HG03342 (cell line): Measurements from ENCODE around the gene HDHD5.
"Not testable (repeated sequence)": the region's sequence is repeated elsewhere in the genome, so short reads cannot be mapped to it uniquely, and the experiment has no call there.

Source experiments
- ATAC-seq: cut with Tn5 transposase; IDR thresholded peaks from one replicate; pipeline ENCODE4 v1.9.1; 2021; ENCODE audit warnings: mild to moderate bottlenecking, moderate library complexity; ENCODE audit not compliant: unreplicated experiment

Gene HDHD5

DNA sequence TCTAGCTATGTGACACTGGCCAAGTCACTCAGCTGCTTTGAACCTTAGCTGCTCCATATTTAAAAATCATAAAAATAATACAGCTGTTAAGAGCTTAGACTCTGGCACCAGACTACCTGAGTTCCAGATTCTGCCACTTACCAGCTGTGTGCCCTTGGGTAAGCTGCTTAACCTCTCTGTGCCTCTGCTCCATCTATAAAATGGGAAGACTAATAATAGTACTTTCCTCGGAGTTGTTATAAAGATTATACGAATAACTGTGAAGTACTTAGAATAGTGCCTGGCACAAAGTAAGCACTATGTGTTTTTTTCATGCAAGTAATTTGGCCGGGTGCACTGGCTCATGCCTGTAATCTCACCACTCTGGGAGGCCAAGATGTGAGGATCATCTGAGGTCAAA, 1.4 kb downstream of the HDHD5 start:
- ATAC-seq, result no peak

DNA sequence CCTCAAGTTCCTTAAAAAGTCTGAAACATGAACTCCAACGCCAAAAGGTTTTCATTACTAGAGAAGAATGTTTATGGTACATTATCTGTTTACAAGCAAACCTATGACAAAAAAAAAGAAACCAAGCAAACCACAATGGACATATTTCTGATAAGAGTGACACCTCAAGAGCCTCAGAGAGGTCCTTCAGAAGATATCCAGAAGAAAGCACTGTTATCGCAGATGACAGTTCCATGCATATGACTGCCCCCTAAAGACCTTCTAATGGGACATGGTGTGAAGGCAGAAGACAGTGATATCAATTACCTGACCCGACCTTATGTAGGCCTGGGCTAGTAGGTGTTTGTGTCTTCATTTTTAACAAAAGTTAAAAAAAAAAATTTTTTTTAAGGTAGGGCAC, 3.1 kb downstream of the HDHD5 start:
- no peak for ATAC-seq

- no peak for ATAC-seq
These were observed 6.1 kb downstream of the HDHD5 start for GRCh38 chr22:17152971-17153370.

DNA sequence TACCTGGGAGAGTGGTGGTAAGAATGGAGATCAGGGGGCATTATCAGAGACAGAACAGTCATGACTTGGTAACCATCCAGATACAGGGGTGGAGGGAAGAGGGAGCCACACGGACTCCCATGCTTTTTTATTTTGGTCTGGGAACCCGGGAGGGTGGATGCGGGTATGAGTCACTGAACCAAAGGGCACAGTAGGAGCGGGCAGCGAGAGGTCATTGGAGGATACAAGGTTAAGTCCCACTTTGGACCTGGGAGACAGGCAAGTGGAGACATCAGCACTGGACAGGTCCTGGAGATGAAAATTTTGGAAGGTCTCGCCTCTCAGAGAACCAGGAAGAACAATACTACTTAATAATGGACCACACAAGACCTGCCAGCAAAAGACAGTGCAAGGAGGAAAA, 6.7 kb downstream of the HDHD5 start:
- ATAC-seq, result no peak

- no peak for ATAC-seq
These were observed 9.8 kb downstream of the HDHD5 start for GRCh38 chr22:17149076-17149815.

DNA sequence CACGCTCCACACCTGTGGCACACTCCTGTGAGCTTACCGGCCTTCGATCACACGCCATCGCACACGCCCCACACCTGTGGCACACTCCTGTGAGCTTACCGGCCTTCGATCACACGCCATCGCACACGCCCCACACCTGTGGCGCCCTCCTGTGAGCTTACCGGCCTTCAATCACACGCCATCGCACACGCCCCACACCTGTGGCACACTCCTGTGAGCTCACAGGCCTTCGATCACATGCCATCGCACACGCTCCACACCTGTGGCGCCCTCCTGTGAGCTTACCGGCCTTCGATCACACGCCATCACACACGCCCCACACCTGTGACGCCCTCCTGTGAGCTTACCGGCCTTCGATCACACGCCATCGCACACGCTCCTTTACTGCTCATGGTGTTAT, 11.6 kb downstream of the HDHD5 start:
- ATAC-seq, result not testable (repeated sequence)

GRCh38 chr22:17145021-17145680, 13.9 kb downstream of the HDHD5 start:
- ATAC-seq, result no peak

DNA sequence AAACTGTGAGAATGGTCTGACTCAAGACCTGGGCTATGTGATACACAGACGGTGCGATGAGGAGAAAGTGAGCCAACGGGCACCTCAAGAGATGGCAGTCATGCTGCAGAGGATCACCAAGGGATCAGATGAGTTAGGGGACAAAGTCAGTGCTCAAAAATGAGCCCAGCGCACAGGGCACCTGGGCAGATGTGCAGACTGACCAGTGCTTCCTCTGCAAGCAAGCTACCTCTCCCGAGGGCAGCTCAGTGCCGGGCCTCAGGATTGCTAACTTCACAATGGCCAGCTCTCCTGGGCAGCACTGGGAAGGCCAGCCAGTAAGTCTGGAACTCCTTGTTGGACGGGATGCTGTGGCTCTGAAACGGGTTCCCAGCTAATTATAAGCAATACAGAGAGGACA, 15.3 kb downstream of the HDHD5 start:
- ATAC-seq, result no peak

DNA sequence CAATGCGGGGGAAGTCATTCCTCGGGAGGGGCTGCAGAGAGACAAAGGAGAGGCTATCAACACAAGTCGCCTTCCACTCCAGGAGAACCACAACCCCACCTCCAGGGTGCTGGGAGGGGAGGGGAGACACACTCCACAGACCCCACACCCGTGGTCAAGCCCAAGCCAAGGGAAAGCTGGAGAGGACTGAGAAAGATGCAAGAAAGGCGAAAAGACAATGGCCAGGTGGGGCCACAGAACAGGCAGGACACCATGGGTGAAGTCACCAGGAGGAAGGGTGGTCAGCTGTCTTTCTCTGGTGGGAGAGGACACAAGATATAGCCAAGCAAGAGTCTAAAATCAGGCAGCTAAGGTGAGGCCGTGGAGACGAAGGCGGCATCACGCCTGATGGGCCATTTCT, 16.0 kb downstream of the HDHD5 start:
- ATAC-seq, result no peak

- no peak for ATAC-seq
These were observed 18.0 kb downstream of the HDHD5 start for GRCh38 chr22:17140826-17141766.

DNA sequence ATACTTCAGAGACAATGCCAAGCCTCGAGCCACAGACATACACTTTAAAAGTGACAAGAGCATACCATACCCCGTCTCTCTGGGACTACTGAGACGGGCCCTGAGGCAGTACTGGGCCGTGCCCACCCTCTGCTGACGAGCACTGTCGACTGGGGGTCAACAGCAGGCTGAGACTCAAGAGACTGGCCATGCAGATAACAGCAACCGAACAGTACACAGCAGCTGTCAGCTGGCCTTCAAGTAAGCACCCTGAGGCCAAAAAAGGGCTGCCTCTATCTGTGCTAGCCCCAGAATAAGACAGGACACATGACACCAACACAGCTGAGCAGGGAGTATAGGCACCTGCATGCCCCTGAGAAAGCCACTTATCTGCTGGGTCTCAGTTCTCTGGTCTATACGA, 19.1 kb downstream of the HDHD5 start:
- no peak for ATAC-seq

GRCh38 chr22:17138513-17138912, 20.6 kb downstream of the HDHD5 start:
- no peak for ATAC-seq

DNA sequence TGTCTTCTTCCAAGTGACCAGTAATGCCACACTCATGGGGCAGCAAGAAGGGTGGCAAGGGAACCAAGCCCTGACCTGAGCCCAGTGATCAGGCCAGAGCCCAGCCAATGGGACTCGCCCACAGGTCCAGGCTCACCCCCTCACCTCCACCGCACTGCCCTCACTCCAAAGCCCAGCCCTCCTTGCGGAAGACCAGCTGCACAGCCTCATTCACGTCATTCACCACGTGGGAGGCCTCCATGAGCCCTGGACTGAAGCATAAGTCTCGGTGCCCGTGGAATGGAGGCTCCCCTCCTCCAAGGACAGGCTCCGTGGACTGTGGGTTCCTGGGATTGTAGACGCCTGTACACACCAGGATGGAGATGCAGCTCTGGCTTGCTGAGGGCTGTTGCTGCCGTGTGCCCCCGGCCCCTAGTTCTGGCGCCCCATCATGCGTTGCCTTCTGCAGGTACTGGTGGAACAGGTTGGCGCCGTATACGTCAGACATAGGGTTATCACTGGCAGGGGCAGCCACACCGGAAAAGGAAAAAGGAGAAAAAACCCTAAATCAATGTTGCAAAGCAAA, 21.1 kb downstream of the HDHD5 start:
- no peak for ATAC-seq

DNA sequence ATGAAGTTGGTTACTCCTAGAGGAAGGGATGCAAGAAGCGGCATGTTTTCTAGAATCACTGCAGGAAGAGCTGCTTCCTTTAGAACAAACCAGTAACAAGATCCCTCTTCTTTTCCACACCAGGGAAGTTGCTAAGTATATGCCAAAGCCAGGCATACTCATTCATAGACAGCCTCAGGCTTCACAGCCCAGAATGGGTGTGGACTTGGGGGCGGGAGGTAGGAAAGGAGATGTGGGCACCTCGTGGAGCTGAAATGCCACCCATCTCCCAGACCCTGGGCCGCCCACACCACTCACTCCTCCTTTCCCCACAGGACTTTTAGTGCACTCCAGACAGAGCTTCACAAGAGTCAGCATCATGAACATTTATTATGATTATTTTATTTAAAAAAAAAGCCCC, 21.9 kb downstream of the HDHD5 start:
- no peak for ATAC-seq

DNA sequence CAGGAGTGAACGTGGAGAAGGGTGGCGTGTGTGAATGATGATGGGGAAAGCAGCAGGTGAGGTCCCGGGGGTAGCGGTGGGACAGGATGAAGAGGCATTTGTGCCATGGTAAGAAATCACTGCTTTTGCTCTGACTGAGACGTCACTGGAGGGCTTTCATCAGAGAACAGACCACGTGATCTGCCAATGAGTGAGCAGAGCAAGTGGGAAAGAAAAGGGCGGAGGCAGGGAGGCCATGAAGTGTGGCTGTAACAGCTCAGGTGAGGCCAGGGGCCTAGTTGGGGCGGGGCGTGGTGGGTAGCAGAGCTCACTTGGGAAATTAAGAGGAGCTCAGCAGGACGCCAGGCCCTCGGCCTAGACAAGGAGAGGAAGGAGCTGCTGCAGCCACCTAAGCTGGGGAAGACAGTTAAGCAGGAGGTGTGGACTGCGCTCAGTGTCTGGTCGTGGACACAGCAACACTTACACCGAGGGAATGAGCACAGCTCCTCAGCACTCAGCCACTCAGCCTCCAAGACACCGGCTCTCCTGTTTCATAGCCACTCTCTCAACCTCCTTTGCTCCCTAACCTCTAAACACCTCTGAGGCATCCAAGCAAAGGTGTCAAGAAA, 23.8 kb downstream of the HDHD5 start:
- ATAC-seq, result no peak

DNA sequence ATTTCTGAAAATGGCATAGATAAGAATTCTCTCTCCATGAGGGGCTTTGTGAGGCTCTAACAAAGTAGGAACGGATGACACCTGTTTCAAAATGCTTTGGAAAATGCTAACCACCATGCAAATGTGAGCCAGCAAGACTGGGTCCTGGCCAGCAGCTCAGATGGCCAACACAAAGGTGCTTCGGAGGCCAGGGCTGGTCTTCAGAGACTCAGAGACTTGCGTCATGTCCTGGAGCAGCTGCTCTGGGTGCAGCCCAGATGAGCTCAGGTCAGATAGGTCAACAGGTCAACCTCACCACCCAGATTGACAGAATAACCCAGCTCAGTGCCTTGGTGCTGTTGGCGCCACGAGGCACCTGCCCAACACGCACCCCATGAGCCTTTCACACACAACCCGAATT, 25.9 kb downstream of the HDHD5 start:
- no peak for ATAC-seq

- ATAC-seq, result no peak
These were observed 27.0 kb downstream of the HDHD5 start for GRCh38 chr22:17132112-17132511.

DNA sequence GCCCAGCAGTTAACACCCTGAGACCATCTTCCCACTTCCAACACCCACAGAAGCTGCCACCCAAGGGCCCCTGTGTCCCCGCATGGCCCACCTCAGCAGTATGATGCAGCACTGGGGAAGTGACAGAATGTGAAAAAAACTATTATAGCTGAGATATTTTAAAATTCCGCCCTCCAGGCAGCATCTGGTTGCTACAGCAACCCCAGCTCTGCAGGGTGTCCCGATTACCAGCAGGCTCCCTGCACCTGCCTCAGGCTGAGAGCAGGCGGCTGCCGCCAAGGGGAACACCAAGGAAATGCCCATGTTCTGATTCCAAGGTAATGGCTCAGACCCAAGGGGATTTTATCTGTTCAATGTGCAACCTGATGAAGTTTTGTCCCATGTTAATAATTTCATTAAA, 27.4 kb downstream of the HDHD5 start:
- no peak for ATAC-seq

GRCh38 chr22:17130199-17130598, 28.9 kb downstream of the HDHD5 start:
- no peak for ATAC-seq

- no peak for ATAC-seq
These were observed 37.6 kb downstream of the HDHD5 start, which contains the start of gene TMEM121B for GRCh38 chr22:17121233-17122195. Gene TMEM121B, minus strand, starts transcription at chr22:17121360. Its CDS starts 233 bp downstream, at chr22:17121127.
